ENCODE results near the gene DPP4. TPM values are rescaled to one million over a fixed set of nuclear protein-coding genes. Genes with fewer than 3 reads are reported as not detected.

The DPP4 gene
- total and polyA plus RNA-seq, 2 donors (not counting 3 experiments of a cell fraction or from before 2014, with no cell fraction given), result 0.84 to 6.2 TPM

DNA sequence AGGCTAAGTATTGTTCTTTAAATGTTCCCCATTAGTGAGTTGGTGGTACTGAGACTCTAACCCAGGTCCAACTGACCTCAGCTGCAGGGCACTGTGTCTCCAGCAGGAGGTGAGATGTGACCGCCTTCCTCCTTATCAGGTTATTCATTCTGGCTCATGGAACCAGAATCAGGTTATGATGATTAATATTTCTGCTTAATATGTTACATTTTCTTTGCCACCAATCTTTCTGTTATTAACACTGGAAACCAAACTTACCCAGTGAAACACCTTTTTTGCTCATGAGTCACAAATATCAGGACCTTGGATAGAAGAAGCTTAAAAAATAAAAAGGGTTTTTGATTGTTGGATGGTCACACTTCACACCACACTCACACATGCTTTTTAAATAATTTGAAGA lies 85.4 kb downstream of the DPP4 start:
- Histone ChIP-seq H3K27ac (ENCODE audit: insufficient read depth, low read depth, low read length) (no peak overlapping the region), H3K9me3 (replicated peaks; ENCODE audit: control insufficient read depth, insufficient read depth, low read length) (no peaks in the 10 kb centered on the region), H3K9me1 (replicated peaks; ENCODE audit: control insufficient read depth, extremely low read depth, insufficient read depth, low read length) (peaks cover 3% of the 10 kb centered on the region), H4K20me1 (replicated peaks; ENCODE audit: control insufficient read depth, extremely low read depth, insufficient read depth, low read length) (no peaks in the 10 kb centered on the region), H3K79me2 (ENCODE audit: control insufficient read depth, insufficient read depth, low read length) (no peaks in the 10 kb centered on the region), H2AFZ (ENCODE audit: low read depth, low read length) (no peak overlapping the region), H3K36me3 (ENCODE audit: control insufficient read depth in 2 of 2, extremely low read depth in 1 of 2, insufficient read depth in 2 of 2, low read length in 2 of 2) (no peaks in the 10 kb centered on the region), H3K4me3 (replicated peaks in 1 of 3; ENCODE audit: insufficient read depth in 1 of 3, low read depth in 1 of 3, low read length in 3 of 3) (no peak overlapping the region), H3K4me1 (ENCODE audit: control insufficient read depth, extremely low read depth, insufficient read depth, low read length) (no peaks in the 10 kb centered on the region), H3K4me2 (ENCODE audit: insufficient read depth, low read length) (no peak overlapping the region), H3K27me3 (ENCODE audit: control insufficient read depth in 2 of 2, insufficient read depth in 2 of 2, low read length in 2 of 2) (no peaks in the 10 kb centered on the region), H3K9ac (replicated peaks; ENCODE audit: extremely low read depth, insufficient read depth, low read length) (no peak overlapping the region)
- no peak for DNase-seq (ENCODE audit: low read depth, low spot score)
- ChIA-PET CTCF (interaction anchor here (0.7 to 1.5 kb wide), 4 partner anchors 10 to 20 kb away, joined by 3 to 8 read pairs (median 4); no protein-coding TSS in a partner anchor), POLR2A (no interaction called here)
- FAIRE-seq, result no peak
- TF ChIP-seq EZH2 (IDR thresholded peaks at IDR 0.05; ENCODE audit: borderline replicate concordance, low read depth, low read length, severe bottlenecking) (no peak), FOS (IDR thresholded peaks at IDR 0.05; ENCODE audit: borderline replicate concordance, insufficient read depth, low read length) (peak; percentile 10)
- intact Hi-C loops (cut with micrococcal nuclease), result loop anchor here (1.0 kb wide), 1 partner anchor 136 kb away; no protein-coding TSS in a partner anchor
- BruUV-seq (replicated peaks), result no TSS peak
- dilution Hi-C loops (cut with MboI; ENCODE audit: extremely low pct_ligation_motif_present, low sequenced_read_pairs), result no loop called here

DNA sequence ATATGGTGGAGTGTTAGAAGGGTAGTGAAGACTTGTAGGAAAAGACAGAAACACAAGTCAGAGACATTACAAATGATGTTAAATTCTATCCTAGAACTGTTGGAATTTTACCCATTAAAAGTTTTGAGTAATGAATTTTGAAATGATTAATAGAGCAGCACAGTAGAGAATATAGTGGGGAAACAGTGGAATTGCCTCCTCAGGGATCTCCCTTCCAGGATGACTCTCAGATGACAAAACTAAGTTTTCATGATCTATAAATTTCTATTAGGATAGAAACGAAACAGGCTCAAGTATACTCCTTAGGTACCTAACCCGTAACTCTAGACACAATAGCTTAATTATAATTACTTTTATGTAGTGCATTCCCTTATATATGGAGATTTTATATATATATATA lies 86.7 kb downstream of the DPP4 start:
- BruUV-seq (replicated peaks), result no TSS peak
- Histone ChIP-seq H3K4me2 (ENCODE audit: insufficient read depth, low read length) (no peak overlapping the region), H3K9me1 (replicated peaks; ENCODE audit: control insufficient read depth, extremely low read depth, insufficient read depth, low read length) (peaks cover 3% of the 10 kb centered on the region), H3K4me1 (ENCODE audit: control insufficient read depth, extremely low read depth, insufficient read depth, low read length) (no peaks in the 10 kb centered on the region), H3K27ac (ENCODE audit: insufficient read depth, low read depth, low read length) (no peak overlapping the region), H3K9ac (replicated peaks; ENCODE audit: extremely low read depth, insufficient read depth, low read length) (no peak overlapping the region), H3K27me3 (ENCODE audit: control insufficient read depth in 2 of 2, insufficient read depth in 2 of 2, low read length in 2 of 2) (peaks cover 0 to 2% of the 10 kb centered on the region in 2 experiments), H2AFZ (ENCODE audit: low read depth, low read length) (no peak overlapping the region), H3K36me3 (ENCODE audit: control insufficient read depth in 2 of 2, extremely low read depth in 1 of 2, insufficient read depth in 2 of 2, low read length in 2 of 2) (no peaks in the 10 kb centered on the region), H4K20me1 (replicated peaks; ENCODE audit: control insufficient read depth, extremely low read depth, insufficient read depth, low read length) (no peaks in the 10 kb centered on the region), H3K9me3 (replicated peaks; ENCODE audit: control insufficient read depth, insufficient read depth, low read length) (no peaks in the 10 kb centered on the region), H3K4me3 (replicated peaks in 1 of 3; ENCODE audit: insufficient read depth in 1 of 3, low read depth in 1 of 3, low read length in 3 of 3) (no peak overlapping the region), H3K79me2 (ENCODE audit: control insufficient read depth, insufficient read depth, low read length) (no peaks in the 10 kb centered on the region)
- FAIRE-seq (no peak), DNase-seq (ENCODE audit: low read depth, low spot score) (no peak)
- ChIA-PET POLR2A (no interaction called here), CTCF (interaction anchor here (1.1 to 1.7 kb wide), 3 partner anchors 21 to 138 kb away, joined by 3 to 7 read pairs (median 4); no protein-coding TSS in a partner anchor)
- intact Hi-C loops (cut with micrococcal nuclease), result no loop called here
- TF ChIP-seq, protein P1, sequence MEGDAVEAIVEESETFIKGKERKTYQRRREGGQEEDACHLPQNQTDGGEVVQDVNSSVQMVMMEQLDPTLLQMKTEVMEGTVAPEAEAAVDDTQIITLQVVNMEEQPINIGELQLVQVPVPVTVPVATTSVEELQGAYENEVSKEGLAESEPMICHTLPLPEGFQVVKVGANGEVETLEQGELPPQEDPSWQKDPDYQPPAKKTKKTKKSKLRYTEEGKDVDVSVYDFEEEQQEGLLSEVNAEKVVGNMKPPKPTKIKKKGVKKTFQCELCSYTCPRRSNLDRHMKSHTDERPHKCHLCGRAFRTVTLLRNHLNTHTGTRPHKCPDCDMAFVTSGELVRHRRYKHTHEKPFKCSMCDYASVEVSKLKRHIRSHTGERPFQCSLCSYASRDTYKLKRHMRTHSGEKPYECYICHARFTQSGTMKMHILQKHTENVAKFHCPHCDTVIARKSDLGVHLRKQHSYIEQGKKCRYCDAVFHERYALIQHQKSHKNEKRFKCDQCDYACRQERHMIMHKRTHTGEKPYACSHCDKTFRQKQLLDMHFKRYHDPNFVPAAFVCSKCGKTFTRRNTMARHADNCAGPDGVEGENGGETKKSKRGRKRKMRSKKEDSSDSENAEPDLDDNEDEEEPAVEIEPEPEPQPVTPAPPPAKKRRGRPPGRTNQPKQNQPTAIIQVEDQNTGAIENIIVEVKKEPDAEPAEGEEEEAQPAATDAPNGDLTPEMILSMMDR (IDR thresholded peaks at IDR 0.05; ENCODE audit: extremely low read depth in 1 of 2, insufficient read depth in 1 of 2, low read depth in 1 of 2, low read length in 2 of 2), result no peak
- TF ChIP-seq JUN (IDR thresholded peaks at IDR 0.05; ENCODE audit: borderline replicate concordance, insufficient read depth, insufficient read length, low read depth), result no peak
- TF ChIP-seq GATA2 (IDR thresholded peaks at IDR 0.05; ENCODE audit: insufficient read depth, insufficient read length, low read depth, low read length), result no peak
- TF ChIP-seq, protein P2, sequence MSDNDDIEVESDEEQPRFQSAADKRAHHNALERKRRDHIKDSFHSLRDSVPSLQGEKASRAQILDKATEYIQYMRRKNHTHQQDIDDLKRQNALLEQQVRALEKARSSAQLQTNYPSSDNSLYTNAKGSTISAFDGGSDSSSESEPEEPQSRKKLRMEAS (IDR thresholded peaks at IDR 0.05; ENCODE audit: insufficient read depth, insufficient read length), result no peak
- TF ChIP-seq MYC (IDR thresholded peaks at IDR 0.05; ENCODE audit: low read depth, low read length), result no peak
- TF ChIP-seq POLR2A (IDR thresholded peaks at IDR 0.05; ENCODE audit: low read depth, low read length), result no peak
- no peak for TF ChIP-seq FOS (IDR thresholded peaks at IDR 0.05; ENCODE audit: borderline replicate concordance, insufficient read depth, low read length)
- no peak for TF ChIP-seq POLR2AphosphoS5 (IDR thresholded peaks at IDR 0.05; ENCODE audit: insufficient read depth, low read depth, low read length)
- no peak for TF ChIP-seq EZH2 (IDR thresholded peaks at IDR 0.05; ENCODE audit: borderline replicate concordance, low read depth, low read length, severe bottlenecking)
- dilution Hi-C loops (cut with MboI; ENCODE audit: extremely low pct_ligation_motif_present, low sequenced_read_pairs), result no loop called here
